Breast epithelium (tissue), 4 donors: Measurements from ENCODE around the gene GPBP1L1. TPM values are rescaled to one million over a fixed set of nuclear protein-coding genes. Genes with fewer than 3 reads are reported as not detected.

Experiments
- DNase-seq, 2 donors: peaks; one replicate each; pipeline ENCODE4 v3.0.0-alpha.2; 2019; ENCODE audit warnings: low spot score in 2 of 2
- H3K27ac ChIP-seq, 2 donors: fragments of 200-600 bp; sonication (generic) in 1 of 2; one replicate each; pipeline ENCODE4 v1.5.1; 2016 to 2019; ENCODE audit warnings: mild to moderate bottlenecking in 1 of 2
- H3K27me3 ChIP-seq, 2 donors: fragments of 200-600 bp; sonication (generic) in 1 of 2; one replicate each; pipeline versions ENCODE4 v1.5.1 to v1.6.0; 2017 to 2019; ENCODE audit warnings: control low read depth in 1 of 2, mild to moderate bottlenecking in 1 of 2
- H3K36me3 ChIP-seq: fragments of 200-600 bp; one replicate; pipeline ENCODE4 v1.5.1; 2019
- H3K4me1 ChIP-seq, 2 donors: fragments of 200-600 bp; sonication (generic); one replicate each; pipeline ENCODE4 v1.5.1; 2016 to 2019; ENCODE audit warnings: control low read depth in 1 of 2
- H3K4me3 ChIP-seq, 3 donors: fragments of 200-600 bp; sonication (generic); 1 replicate in 2 of 3; 2 replicates in 1 of 3; pipeline ENCODE4 v1.5.1; 2016 to 2019; ENCODE audit warnings: mild to moderate bottlenecking in 3 of 3, moderate library complexity in 2 of 3
- H3K9me3 ChIP-seq, 2 donors: fragments of 200-600 bp; sonication (generic) in 1 of 2; one replicate each; pipeline ENCODE4 v1.5.1; 2016 to 2019; ENCODE audit warnings: control low read depth in 1 of 2
- POLR2A ChIP-seq: fragments of 450-650 bp; IDR thresholded peaks from one replicate; pipeline ENCODE4 v1.6.1; 2016; ENCODE audit warnings: antibody characterized with exemption, mild to moderate bottlenecking, moderate library complexity
- POLR2AphosphoS5 ChIP-seq, 3 donors: sonication (generic); formaldehyde crosslinking; IDR thresholded peaks; one replicate each; pipeline ENCODE4 v1.6.1; 2017; ENCODE audit warnings: antibody characterized with exemption in 3 of 3
- intact Hi-C: fragments of 100-400 bp; cut with DNase I; formaldehyde crosslinking; loops from one replicate; pipeline ENCODE4 v1.15.1; 2023; ENCODE audit warnings: low total_unique reads
- total RNA-seq, 3 donors: library from RNA; depleted of rRNA; stranded (reverse); fragments of >200 nt; gene quantifications; one replicate each; pipeline ENCODE4 v1.1.0, GENCODE V29; 2016
- TF ChIP-seq, protein P1 (sequence below), 3 donors: fragments of 450-650 bp; IDR thresholded peaks; one replicate each; pipeline ENCODE4 v1.5.1; 2016 to 2017; ENCODE audit warnings: antibody characterized with exemption in 3 of 3, mild to moderate bottlenecking in 3 of 3, moderate library complexity in 3 of 3

The GPBP1L1 gene
- total RNA-seq, 3 donors from 2014 or later, result 103 to 195 (median 114) TPM

DNA sequence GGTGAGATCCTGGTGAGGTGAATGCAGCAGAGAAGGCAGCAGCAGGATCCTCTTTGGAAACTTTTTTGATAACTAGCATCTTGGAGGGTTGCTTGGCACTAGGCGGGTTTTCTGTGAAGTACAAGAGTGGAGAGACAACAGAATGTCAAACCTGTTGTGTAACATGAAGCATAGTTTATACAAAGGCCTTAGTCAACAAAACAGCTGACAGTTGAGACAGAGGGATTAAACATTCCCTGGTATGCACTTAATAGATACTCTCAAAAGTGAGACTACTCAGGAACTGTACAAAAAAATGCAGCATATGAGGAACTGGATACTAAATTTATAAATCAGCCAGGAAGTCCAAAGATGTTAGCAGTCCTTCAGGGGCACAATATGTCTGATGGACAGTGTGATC is 46.0 kb downstream of the GPBP1L1 start:
- no peak for DNase-seq
- no peaks in the 10 kb centered on the region for H3K36me3 ChIP-seq
- no peak overlapping the region for H3K27ac ChIP-seq
- no peaks in the 10 kb centered on the region for H3K9me3 ChIP-seq
- H3K4me3 ChIP-seq, result no peak overlapping the region
- intact Hi-C loops, result no loop called here
- H3K27me3 ChIP-seq, result no peaks in the 10 kb centered on the region
- no peaks in the 10 kb centered on the region for H3K4me1 ChIP-seq
- TF ChIP-seq POLR2A, result no peak
- TF ChIP-seq POLR2AphosphoS5 (IDR thresholded peaks at IDR 0.05), result no peak
- TF ChIP-seq, protein P1, sequence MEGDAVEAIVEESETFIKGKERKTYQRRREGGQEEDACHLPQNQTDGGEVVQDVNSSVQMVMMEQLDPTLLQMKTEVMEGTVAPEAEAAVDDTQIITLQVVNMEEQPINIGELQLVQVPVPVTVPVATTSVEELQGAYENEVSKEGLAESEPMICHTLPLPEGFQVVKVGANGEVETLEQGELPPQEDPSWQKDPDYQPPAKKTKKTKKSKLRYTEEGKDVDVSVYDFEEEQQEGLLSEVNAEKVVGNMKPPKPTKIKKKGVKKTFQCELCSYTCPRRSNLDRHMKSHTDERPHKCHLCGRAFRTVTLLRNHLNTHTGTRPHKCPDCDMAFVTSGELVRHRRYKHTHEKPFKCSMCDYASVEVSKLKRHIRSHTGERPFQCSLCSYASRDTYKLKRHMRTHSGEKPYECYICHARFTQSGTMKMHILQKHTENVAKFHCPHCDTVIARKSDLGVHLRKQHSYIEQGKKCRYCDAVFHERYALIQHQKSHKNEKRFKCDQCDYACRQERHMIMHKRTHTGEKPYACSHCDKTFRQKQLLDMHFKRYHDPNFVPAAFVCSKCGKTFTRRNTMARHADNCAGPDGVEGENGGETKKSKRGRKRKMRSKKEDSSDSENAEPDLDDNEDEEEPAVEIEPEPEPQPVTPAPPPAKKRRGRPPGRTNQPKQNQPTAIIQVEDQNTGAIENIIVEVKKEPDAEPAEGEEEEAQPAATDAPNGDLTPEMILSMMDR (IDR thresholded peaks at IDR 0.05), result no peak

DNA sequence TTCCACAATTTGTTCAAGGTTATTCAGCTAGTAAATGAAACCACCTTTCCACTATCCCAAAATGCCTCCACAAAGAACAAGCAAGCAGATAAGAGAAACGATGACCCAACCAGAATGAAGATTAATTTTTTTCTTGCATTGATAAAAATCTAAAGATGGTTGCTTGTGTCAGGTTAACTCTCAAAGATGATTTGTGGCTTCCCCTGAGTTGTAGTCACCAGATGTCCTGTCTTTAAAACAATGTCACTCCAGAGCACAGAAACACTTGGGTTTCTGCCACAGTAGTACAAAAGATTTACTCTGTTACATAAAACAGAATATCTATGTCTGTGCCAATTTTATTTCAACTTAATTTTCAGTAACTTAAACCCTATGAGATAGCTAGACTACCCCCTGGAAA is 51.1 kb downstream of the GPBP1L1 start:
- no peak overlapping the region for H3K4me3 ChIP-seq
- no peaks in the 10 kb centered on the region for H3K9me3 ChIP-seq
- no peaks in the 10 kb centered on the region for H3K4me1 ChIP-seq
- H3K36me3 ChIP-seq, result peaks cover 4% of the 10 kb centered on the region
- DNase-seq, result no peak
- no peak overlapping the region for H3K27ac ChIP-seq
- TF ChIP-seq POLR2AphosphoS5 (IDR thresholded peaks at IDR 0.05) (no peak), POLR2A (no peak)
- TF ChIP-seq, protein P1 (IDR thresholded peaks at IDR 0.05), result no peak
- intact Hi-C loops, result no loop called here
- no peaks in the 10 kb centered on the region for H3K27me3 ChIP-seq

DNA sequence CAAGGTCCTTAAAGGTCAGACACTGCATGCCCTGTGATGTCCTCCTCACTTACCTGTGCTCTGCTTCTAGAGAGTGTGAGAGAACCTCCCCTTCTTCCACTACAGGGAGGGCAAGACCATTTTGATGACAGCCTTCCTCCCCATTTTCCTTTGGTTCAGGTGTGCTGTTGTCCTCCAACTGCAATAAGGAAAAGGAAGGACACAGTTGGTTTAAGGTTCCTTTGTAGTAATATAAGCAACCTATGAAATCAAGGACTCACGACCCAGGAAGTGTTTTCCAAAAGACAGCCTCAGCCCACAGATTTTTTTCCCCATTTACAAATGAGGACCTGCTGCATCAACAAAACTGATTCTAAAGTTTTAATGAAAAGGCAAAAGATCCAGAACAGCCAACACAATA is 55.9 kb downstream of the GPBP1L1 start:
- TF ChIP-seq POLR2A (no peak), POLR2AphosphoS5 (IDR thresholded peaks at IDR 0.05) (no peak)
- TF ChIP-seq, protein P1 (IDR thresholded peaks at IDR 0.05), result no peak
- intact Hi-C loops, result no loop called here

DNA sequence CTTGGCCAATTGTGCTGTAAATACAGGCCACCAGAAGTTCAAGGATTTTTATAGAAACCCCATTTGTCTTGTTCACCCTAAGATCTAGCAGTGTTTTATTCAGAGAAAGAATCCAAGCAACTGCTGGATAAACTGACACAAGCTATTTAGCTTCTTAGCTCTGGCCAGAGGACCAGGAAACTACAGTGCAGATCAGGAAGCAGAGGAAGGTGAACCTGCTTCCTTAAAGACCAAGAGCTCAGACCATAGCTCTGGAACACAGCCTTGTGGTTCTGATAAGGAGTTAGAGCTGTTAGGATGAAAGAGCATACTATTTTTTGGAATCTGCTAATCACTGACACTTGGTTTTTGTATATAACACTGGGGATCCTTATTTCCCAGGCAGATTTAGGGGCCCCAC is 57.3 kb downstream of the GPBP1L1 start:
- intact Hi-C loops, result no loop called here
- no peak for DNase-seq
- no peak overlapping the region for H3K4me3 ChIP-seq
- no peaks in the 10 kb centered on the region for H3K27me3 ChIP-seq
- H3K27ac ChIP-seq, result no peak overlapping the region
- TF ChIP-seq POLR2AphosphoS5 (IDR thresholded peaks at IDR 0.05) (no peak), POLR2A (no peak)
- TF ChIP-seq, protein P1 (IDR thresholded peaks at IDR 0.05), result no peak
- H3K4me1 ChIP-seq, result no peaks in the 10 kb centered on the region
- H3K9me3 ChIP-seq, result no peaks in the 10 kb centered on the region
- peaks cover 12% of the 10 kb centered on the region for H3K36me3 ChIP-seq

More for the DNA sequence above, 55.9 kb downstream of the GPBP1L1 start:
- Histone ChIP-seq H3K27ac (peak overlapping the region in 1 of 2 donors; percentile 26), H3K4me3 (no peak overlapping the region), H3K9me3 (no peaks in the 10 kb centered on the region), H3K27me3 (no peaks in the 10 kb centered on the region), H3K36me3 (peaks cover 12% of the 10 kb centered on the region), H3K4me1 (no peaks in the 10 kb centered on the region)
- DNase-seq, result no peak

DNA sequence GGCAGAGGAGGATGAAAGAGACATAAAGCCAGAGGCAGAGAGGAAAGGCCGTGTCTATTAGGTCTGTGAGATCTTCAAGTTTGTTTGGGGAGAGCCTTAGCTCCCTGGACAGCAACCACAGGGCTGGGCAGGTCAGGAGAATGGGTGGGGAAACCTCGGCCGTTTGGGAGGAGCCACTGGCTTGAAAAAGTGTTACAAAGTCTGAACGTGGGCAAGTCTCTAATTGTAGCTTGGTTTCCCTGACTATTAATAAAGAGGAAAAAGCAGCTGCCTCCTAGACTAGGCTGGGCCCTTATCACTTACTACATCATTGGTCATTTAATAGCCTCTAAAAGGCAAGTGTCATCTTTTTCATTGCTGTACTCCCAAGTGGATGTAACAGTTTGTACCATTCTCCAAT is 62.4 kb downstream of the GPBP1L1 start, which contains the start of gene CCDC17:
CCDC17 (minus strand) TSS at position 83 of the 400 bp plus-strand sequence. CDS start 145 bp downstream, outside the sequence.
- H3K9me3 ChIP-seq, result no peaks in the 10 kb centered on the region
- peak within 1 kb of the TSS in 1 of 2 donors; percentile 69 for H3K27ac ChIP-seq
- DNase-seq, result no peak
- H3K27me3 ChIP-seq, result no peaks in the 10 kb centered on the region
- H3K4me3 ChIP-seq, result peak within 1 kb of the TSS; percentile 19 to 60 (median 20)
- intact Hi-C loops, result no loop called here
- peaks cover 8% of the 10 kb centered on the region for H3K36me3 ChIP-seq
- TF ChIP-seq, protein P1 (IDR thresholded peaks at IDR 0.05), result no peak
- no peak for TF ChIP-seq POLR2A
- TF ChIP-seq POLR2AphosphoS5 (IDR thresholded peaks at IDR 0.05), result no peak
- no peaks in the 10 kb centered on the region for H3K4me1 ChIP-seq
